Activated B cell treated with CpG ODN at 0.5 μM for 24 hours (primary cell): ENCODE measurements around the gene UBL7. TPM values are rescaled to one million over a fixed set of nuclear protein-coding genes. Genes with fewer than 3 reads are reported as not detected.
A peak's percentile ranks its signal among the peaks of the same experiment; 100 is the strongest.

Experiments
- ATAC-seq: fragments of 200-7000 bp; cut with Tn5 transposase; one replicate; pipeline ENCODE4 v1.10.0; 2021; ENCODE audit warnings: low read depth, mild to moderate bottlenecking, moderate library complexity
- CTCF ChIA-PET: fragments of 350-600 bp; sonication (Branson Sonifier 250); formaldehyde crosslinking; loops from one replicate; lab custom pipeline; 2021; ENCODE audit warnings: antibody characterized with exemption; lab: Charles Lee
- POLR2A ChIA-PET: fragments of 350-600 bp; sonication (Branson Sonifier 250); formaldehyde crosslinking; loops from one replicate; lab custom pipeline; 2021; ENCODE audit warnings: antibody characterized with exemption; lab: Charles Lee
- DNase-seq: peaks from one replicate; pipeline ENCODE4 v3.0.0; 2022
- H3K27ac Mint-ChIP-seq: one replicate; pipeline ENCODE4 v1.8.0; 2020; ENCODE audit warnings: mixed read lengths
- H3K27me3 Mint-ChIP-seq: one replicate; pipeline ENCODE4 v1.8.0; 2021; ENCODE audit warnings: mixed read lengths
- H3K36me3 Mint-ChIP-seq: one replicate; pipeline ENCODE4 v1.8.0; 2021; ENCODE audit warnings: low read depth, mixed read lengths
- H3K4me1 Mint-ChIP-seq: one replicate; pipeline ENCODE4 v1.8.0; 2021; ENCODE audit warnings: mixed read lengths
- H3K4me3 Mint-ChIP-seq: one replicate; pipeline ENCODE4 v1.8.0; 2020; ENCODE audit warnings: mild to moderate bottlenecking, mixed read lengths
- H3K9me3 Mint-ChIP-seq: one replicate; pipeline ENCODE4 v1.8.0; 2020; ENCODE audit warnings: mixed read lengths
- CTCF ChIP-seq: fragments of 200-600 bp; IDR thresholded peaks from one replicate; pipeline ENCODE4 v1.8.0; 2022; ENCODE audit warnings: antibody characterized with exemption, mild to moderate bottlenecking
- intact Hi-C: fragments of 100-400 bp; cut with micrococcal nuclease; formaldehyde crosslinking; loops from one replicate; pipeline ENCODE4 v1.15.1; 2024
- total RNA-seq: library from RNA; stranded (reverse); gene quantifications from 2 replicates; pipeline ENCODE4 v1.2.3, GENCODE V29; 2022

Gene UBL7
- total RNA-seq, 1 donor from 2014 or later = 48.8 TPM

- no peak for ATAC-seq
- intact Hi-C loops = loop anchor here (1.0 kb wide), 1 partner anchor 10 kb away; no protein-coding TSS in a partner anchor
- Mint-ChIP-seq H3K27ac (peak overlapping the region; percentile 74), H3K4me3 (peak overlapping the region; percentile 48), H3K27me3 (no peaks in the 10 kb centered on the region), H3K4me1 (peaks cover 91% of the 10 kb centered on the region), H3K36me3 (peaks cover 81% of the 10 kb centered on the region), H3K9me3 (no peaks in the 10 kb centered on the region)
- ChIA-PET POLR2A (interaction anchor here (1.0 to 2.9 kb wide), 5 partner anchors 8 to 25 kb away, joined by 3 to 11 read pairs (median 5); no protein-coding TSS in a partner anchor), CTCF (interaction anchor here (0.8 to 1.2 kb wide), 3 partner anchors 17 to 39 kb away, joined by 3 read pairs; no protein-coding TSS in a partner anchor)
- no peak for TF ChIP-seq CTCF
- no peak for DNase-seq
Observed at GRCh38 chr15:74421302-74422245, 39.4 kb downstream of the UBL7 start.

- ChIA-PET POLR2A (interaction anchor here (0.6 to 2.1 kb wide), 5 partner anchors 9 to 36 kb away, joined by 3 to 10 read pairs (median 6); no protein-coding TSS in a partner anchor), CTCF (interaction anchor here (1.2 kb wide), 2 partner anchors 18 to 39 kb away, joined by 3 read pairs; no protein-coding TSS in a partner anchor)
- Mint-ChIP-seq H3K9me3 (no peaks in the 10 kb centered on the region), H3K4me1 (peaks cover 91% of the 10 kb centered on the region), H3K27ac (peak overlapping the region; percentile 74), H3K27me3 (no peaks in the 10 kb centered on the region), H3K36me3 (peaks cover 81% of the 10 kb centered on the region), H3K4me3 (peak overlapping the region; percentile 38)
- DNase-seq (no peak), ATAC-seq (no peak)
- intact Hi-C loops = no loop called here
- TF ChIP-seq CTCF = no peak
Observed at GRCh38 chr15:74420193-74420905, 40.6 kb downstream of the UBL7 start.

- no peak for TF ChIP-seq CTCF
- Mint-ChIP-seq H3K4me1 (peaks cover 84% of the 10 kb centered on the region), H3K9me3 (no peaks in the 10 kb centered on the region), H3K27me3 (no peaks in the 10 kb centered on the region), H3K4me3 (no peak overlapping the region), H3K36me3 (peaks cover 81% of the 10 kb centered on the region), H3K27ac (peak overlapping the region; percentile 63)
- ChIA-PET CTCF (interaction anchor here (1.2 to 1.9 kb wide), 2 partner anchors 37 to 38 kb away, joined by 3 to 4 read pairs; no protein-coding TSS in a partner anchor), POLR2A (interaction anchor here (1.4 to 1.7 kb wide), 2 partner anchors 16 to 35 kb away, joined by 8 to 11 read pairs; no protein-coding TSS in a partner anchor)
- intact Hi-C loops = no loop called here
- ATAC-seq = no peak
- no peak for DNase-seq
Observed at GRCh38 chr15:74419432-74419831, 41.5 kb downstream of the UBL7 start.

- no peak for DNase-seq
- H3K9me3 Mint-ChIP-seq = no peaks in the 10 kb centered on the region
- H3K27ac Mint-ChIP-seq = peak overlapping the region; percentile 50
- no peak for ATAC-seq
- H3K27me3 Mint-ChIP-seq = no peaks in the 10 kb centered on the region
- ChIA-PET CTCF (interaction anchor here (1.9 kb wide), 1 partner anchor 36 kb away, joined by 4 read pairs; no protein-coding TSS in a partner anchor), POLR2A (interaction anchor here (0.7 to 1.7 kb wide), 5 partner anchors 9 to 35 kb away, joined by 3 to 11 read pairs (median 3); no protein-coding TSS in a partner anchor)
- peaks cover 81% of the 10 kb centered on the region for H3K36me3 Mint-ChIP-seq
- H3K4me1 Mint-ChIP-seq = peaks cover 77% of the 10 kb centered on the region
- no peak overlapping the region for H3K4me3 Mint-ChIP-seq
- intact Hi-C loops = no loop called here
- no peak for TF ChIP-seq CTCF
Observed at GRCh38 chr15:74418575-74419338, 42.2 kb downstream of the UBL7 start.
